Measurements from ENCODE around the gene EFHD2. TPM values are rescaled to one million over a fixed set of nuclear protein-coding genes. Genes with fewer than 3 reads are reported as not detected.
A peak's percentile ranks its signal among the peaks of the same experiment; 100 is the strongest.
"Not testable (repeated sequence)": the region's sequence is repeated elsewhere in the genome, so short reads cannot be mapped to it uniquely, and the experiment has no call there.

The EFHD2 gene
- total RNA-seq, 1 donor from 2014 or later: 57.2 TPM

- Histone ChIP-seq H3K4me1 (peaks cover 18% of the 10 kb centered on the region), H3K9me3 (no peaks in the 10 kb centered on the region), H3K27me3 (no peaks in the 10 kb centered on the region), H3K36me3 (peaks cover 0 to 4% of the 10 kb centered on the region in 2 donors), H3K4me3 (no peak overlapping the region), H3K27ac (no peak overlapping the region)
- no peak for DNase-seq (ENCODE audit: extremely low spot score in 2 of 2)
- TF ChIP-seq POLR2AphosphoS5 (IDR thresholded peaks at IDR 0.05; ENCODE audit: insufficient read depth in 1 of 2, low read depth in 1 of 2): peak in 1 of 2 donors; percentile 44
- TF ChIP-seq POLR2A (IDR thresholded peaks at IDR 0.05): no peak
- peak; percentile 93 to 97 (median 96) for TF ChIP-seq CTCF (IDR thresholded peaks at IDR 0.05)
- intact Hi-C loops (cut with DNase I): no loop called here
These were observed 21.3 kb downstream of the EFHD2 start for GRCh38 chr1:15430787-15431570.

- peaks cover 12% of the 10 kb centered on the region for H3K4me1 ChIP-seq
- TF ChIP-seq CTCF (IDR thresholded peaks at IDR 0.05): no peak
- TF ChIP-seq POLR2AphosphoS5 (IDR thresholded peaks at IDR 0.05; ENCODE audit: insufficient read depth in 1 of 2, low read depth in 1 of 2): no peak
- TF ChIP-seq POLR2A (IDR thresholded peaks at IDR 0.05): no peak
- peaks cover 0 to 4% of the 10 kb centered on the region in 2 donors for H3K36me3 ChIP-seq
- intact Hi-C loops (cut with DNase I): no loop called here
- no peaks in the 10 kb centered on the region for H3K27me3 ChIP-seq
- H3K27ac ChIP-seq: no peak overlapping the region
- DNase-seq (ENCODE audit: extremely low spot score in 2 of 2): no peak
- H3K4me3 ChIP-seq: no peak overlapping the region
- no peaks in the 10 kb centered on the region for H3K9me3 ChIP-seq
These were observed 21.9 kb downstream of the EFHD2 start for GRCh38 chr1:15431571-15431948.

- Histone ChIP-seq H3K27me3 (no peaks in the 10 kb centered on the region), H3K27ac (no peak overlapping the region), H3K36me3 (peaks cover 0 to 4% of the 10 kb centered on the region in 2 donors), H3K4me1 (peaks cover 4% of the 10 kb centered on the region), H3K9me3 (no peaks in the 10 kb centered on the region), H3K4me3 (no peak overlapping the region)
- DNase-seq (ENCODE audit: extremely low spot score in 2 of 2): no peak
- intact Hi-C loops (cut with DNase I): no loop called here
- TF ChIP-seq POLR2AphosphoS5 (IDR thresholded peaks at IDR 0.05; ENCODE audit: insufficient read depth in 1 of 2, low read depth in 1 of 2): no peak
- no peak for TF ChIP-seq CTCF (IDR thresholded peaks at IDR 0.05)
- TF ChIP-seq POLR2A (IDR thresholded peaks at IDR 0.05): no peak
These were observed 22.6 kb downstream of the EFHD2 start for GRCh38 chr1:15432324-15432723.

- H3K4me1 ChIP-seq: no peaks in the 10 kb centered on the region
- no peaks in the 10 kb centered on the region for H3K27me3 ChIP-seq
- intact Hi-C loops (cut with DNase I): no loop called here
- TF ChIP-seq POLR2A (IDR thresholded peaks at IDR 0.05) (no peak), POLR2AphosphoS5 (IDR thresholded peaks at IDR 0.05; ENCODE audit: insufficient read depth in 1 of 2, low read depth in 1 of 2) (no peak), CTCF (IDR thresholded peaks at IDR 0.05) (no peak)
- H3K27ac ChIP-seq: no peak overlapping the region
- no peaks in the 10 kb centered on the region for H3K9me3 ChIP-seq
- no peaks in the 10 kb centered on the region for H3K36me3 ChIP-seq
- DNase-seq (ENCODE audit: extremely low spot score in 2 of 2): no peak
- H3K4me3 ChIP-seq: no peak overlapping the region
These were observed 23.8 kb downstream of the EFHD2 start for GRCh38 chr1:15433471-15433870.

- H3K27ac ChIP-seq; H3K27me3 ChIP-seq; H3K9me3 ChIP-seq; H3K36me3 ChIP-seq; intact Hi-C loops (cut with DNase I); DNase-seq (ENCODE audit: extremely low spot score in 2 of 2); H3K4me3 ChIP-seq; H3K4me1 ChIP-seq: not testable (repeated sequence)
These were observed 25.1 kb downstream of the EFHD2 start for GRCh38 chr1:15434739-15435138.

All from vagina (tissue), 2 donors.